ENCODE results near the gene CTAG1B.

Gene CTAG1B

DNA sequence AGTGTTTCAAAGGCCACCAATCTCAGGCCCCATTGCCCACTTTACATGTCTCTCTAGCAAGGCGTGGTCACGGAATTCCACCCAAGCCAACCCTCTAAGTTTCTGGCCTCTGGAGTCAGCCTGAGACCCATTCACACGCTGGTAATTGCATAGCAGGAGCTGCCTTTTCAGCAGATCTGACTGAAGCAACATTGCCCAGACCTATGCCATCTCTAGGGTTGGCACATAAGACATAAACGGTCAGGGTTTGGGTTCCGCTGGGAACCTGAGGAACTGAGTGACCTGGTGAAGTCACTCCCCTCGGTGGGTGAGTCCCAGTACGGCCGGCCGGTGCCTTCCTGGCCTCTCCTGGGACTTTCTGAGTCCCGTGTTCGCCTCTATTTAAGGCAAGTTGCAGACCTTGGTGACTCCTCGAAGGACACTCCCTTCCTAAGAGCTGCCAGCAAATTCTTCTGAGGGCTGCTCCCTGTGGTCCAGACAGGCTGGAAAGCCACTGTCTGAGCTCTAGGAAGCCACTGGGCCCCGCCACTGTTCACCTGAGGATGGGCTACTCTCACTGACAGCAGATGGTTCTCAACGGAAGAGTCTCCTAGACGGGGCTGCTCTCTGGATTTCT lies 18.2 kb downstream of the CTAG1B start:
- Histone ChIP-seq H3K4me3 (ENCODE audit: low read depth, low read length, poor library complexity, severe bottlenecking) (no peak overlapping the region), H3K27ac (ENCODE audit: low read depth, low read length, poor library complexity, severe bottlenecking) (no peak overlapping the region), H4K20me1 (ENCODE audit: insufficient read depth, low read length) (no peaks in the 10 kb centered on the region), H3K79me2 (ENCODE audit: insufficient read depth, low read length) (no peaks in the 10 kb centered on the region), H3K9me2 (ENCODE audit: low read depth, low read length) (no peaks in the 10 kb centered on the region), H3K4me2 (ENCODE audit: low read length) (no peak overlapping the region), H3K9me3 (ENCODE audit: low read length) (no peaks in the 10 kb centered on the region), H3K4me1 (ENCODE audit: insufficient read depth, low read length, severe bottlenecking) (no peaks in the 10 kb centered on the region), H3K9ac (ENCODE audit: low read length) (no peak overlapping the region), H3K27me3 (ENCODE audit: insufficient read depth, low read length) (no peaks in the 10 kb centered on the region), H3K36me3 (ENCODE audit: insufficient read depth, low read length) (no peaks in the 10 kb centered on the region), H3F3A (ENCODE audit: insufficient read depth, low read length) (no peaks in the 10 kb centered on the region), H2AFZ (ENCODE audit: low read length) (no peak overlapping the region)
- no peak for TF ChIP-seq EZH2 (IDR thresholded peaks at IDR 0.05; ENCODE audit: borderline replicate concordance, low read length)
- TF ChIP-seq, protein P1, sequence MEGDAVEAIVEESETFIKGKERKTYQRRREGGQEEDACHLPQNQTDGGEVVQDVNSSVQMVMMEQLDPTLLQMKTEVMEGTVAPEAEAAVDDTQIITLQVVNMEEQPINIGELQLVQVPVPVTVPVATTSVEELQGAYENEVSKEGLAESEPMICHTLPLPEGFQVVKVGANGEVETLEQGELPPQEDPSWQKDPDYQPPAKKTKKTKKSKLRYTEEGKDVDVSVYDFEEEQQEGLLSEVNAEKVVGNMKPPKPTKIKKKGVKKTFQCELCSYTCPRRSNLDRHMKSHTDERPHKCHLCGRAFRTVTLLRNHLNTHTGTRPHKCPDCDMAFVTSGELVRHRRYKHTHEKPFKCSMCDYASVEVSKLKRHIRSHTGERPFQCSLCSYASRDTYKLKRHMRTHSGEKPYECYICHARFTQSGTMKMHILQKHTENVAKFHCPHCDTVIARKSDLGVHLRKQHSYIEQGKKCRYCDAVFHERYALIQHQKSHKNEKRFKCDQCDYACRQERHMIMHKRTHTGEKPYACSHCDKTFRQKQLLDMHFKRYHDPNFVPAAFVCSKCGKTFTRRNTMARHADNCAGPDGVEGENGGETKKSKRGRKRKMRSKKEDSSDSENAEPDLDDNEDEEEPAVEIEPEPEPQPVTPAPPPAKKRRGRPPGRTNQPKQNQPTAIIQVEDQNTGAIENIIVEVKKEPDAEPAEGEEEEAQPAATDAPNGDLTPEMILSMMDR (IDR thresholded peaks at IDR 0.05; ENCODE audit: low read length), result no peak

DNA sequence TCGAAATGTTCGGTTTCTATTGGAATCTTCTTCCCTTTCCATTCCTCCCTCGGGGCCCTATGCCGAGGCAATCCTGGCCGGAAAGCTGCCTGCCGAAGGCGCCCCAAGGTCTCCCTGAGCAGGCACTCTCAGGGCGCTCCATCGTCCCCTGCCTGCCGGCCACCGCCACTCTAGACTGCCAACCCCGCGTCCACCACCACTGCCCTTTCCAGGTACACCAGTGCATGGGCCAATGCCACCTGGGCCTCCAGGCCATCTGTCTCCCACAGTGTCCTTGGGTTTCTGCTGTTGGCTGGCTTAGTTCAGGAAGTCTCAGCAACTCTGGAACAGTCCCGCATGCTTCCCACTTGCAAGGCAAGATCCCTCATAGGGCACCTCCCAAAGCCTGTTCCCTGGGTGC lies 19.6 kb downstream of the CTAG1B start:
- no peaks in the 10 kb centered on the region for H3F3A ChIP-seq (ENCODE audit: insufficient read depth, low read length)

DNA sequence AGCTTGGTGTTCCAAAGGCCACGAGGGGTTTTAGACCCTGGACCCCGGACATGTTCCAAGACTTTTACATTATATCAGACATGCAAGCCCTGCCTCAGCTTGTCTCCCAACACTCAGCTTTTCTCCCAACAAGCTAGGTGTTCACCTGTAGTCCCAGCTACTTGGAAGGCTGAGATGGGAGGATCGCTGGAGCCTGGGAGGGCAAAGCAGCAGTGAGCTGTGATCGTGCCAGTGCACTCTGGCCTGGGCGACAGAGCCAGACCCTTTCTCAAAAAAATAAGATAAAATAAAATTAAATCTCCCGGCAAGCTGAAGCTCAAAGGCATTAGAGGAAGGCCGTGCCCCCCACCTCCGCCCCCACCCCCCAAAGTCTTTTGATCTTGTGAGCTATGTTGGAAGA lies 20.4 kb downstream of the CTAG1B start:
- no peaks in the 10 kb centered on the region for H3K9me2 ChIP-seq (ENCODE audit: low read depth, low read length)
- H3K79me2 ChIP-seq (ENCODE audit: insufficient read depth, low read length), result no peaks in the 10 kb centered on the region
- H3K27ac ChIP-seq (ENCODE audit: low read depth, low read length, poor library complexity, severe bottlenecking), result no peak overlapping the region
- no peaks in the 10 kb centered on the region for H3F3A ChIP-seq (ENCODE audit: insufficient read depth, low read length)
- no peak overlapping the region for H3K4me2 ChIP-seq (ENCODE audit: low read length)
- TF ChIP-seq, protein P1 (IDR thresholded peaks at IDR 0.05; ENCODE audit: low read length), result no peak
- TF ChIP-seq EZH2 (IDR thresholded peaks at IDR 0.05; ENCODE audit: borderline replicate concordance, low read length), result no peak
- no peaks in the 10 kb centered on the region for H4K20me1 ChIP-seq (ENCODE audit: insufficient read depth, low read length)
- no peaks in the 10 kb centered on the region for H3K4me1 ChIP-seq (ENCODE audit: insufficient read depth, low read length, severe bottlenecking)
- no peak overlapping the region for H2AFZ ChIP-seq (ENCODE audit: low read length)
- no peak overlapping the region for H3K9ac ChIP-seq (ENCODE audit: low read length)
- H3K36me3 ChIP-seq (ENCODE audit: insufficient read depth, low read length), result no peaks in the 10 kb centered on the region
- H3K9me3 ChIP-seq (ENCODE audit: low read length), result no peaks in the 10 kb centered on the region
- H3K27me3 ChIP-seq (ENCODE audit: insufficient read depth, low read length), result no peaks in the 10 kb centered on the region
- no peak overlapping the region for H3K4me3 ChIP-seq (ENCODE audit: low read depth, low read length, poor library complexity, severe bottlenecking)

More for the DNA sequence above, 19.6 kb downstream of the CTAG1B start:
- TF ChIP-seq EZH2 (IDR thresholded peaks at IDR 0.05; ENCODE audit: borderline replicate concordance, low read length), result no peak
- TF ChIP-seq, protein P1 (IDR thresholded peaks at IDR 0.05; ENCODE audit: low read length), result no peak
- H3K9ac ChIP-seq (ENCODE audit: low read length), result no peak overlapping the region
- no peaks in the 10 kb centered on the region for H3K9me2 ChIP-seq (ENCODE audit: low read depth, low read length)
- H3K27me3 ChIP-seq (ENCODE audit: insufficient read depth, low read length), result no peaks in the 10 kb centered on the region
- H2AFZ ChIP-seq (ENCODE audit: low read length), result no peak overlapping the region
- no peaks in the 10 kb centered on the region for H3K4me1 ChIP-seq (ENCODE audit: insufficient read depth, low read length, severe bottlenecking)
- no peak overlapping the region for H3K4me3 ChIP-seq (ENCODE audit: low read depth, low read length, poor library complexity, severe bottlenecking)
- no peaks in the 10 kb centered on the region for H3K9me3 ChIP-seq (ENCODE audit: low read length)
- no peak overlapping the region for H3K4me2 ChIP-seq (ENCODE audit: low read length)
- H4K20me1 ChIP-seq (ENCODE audit: insufficient read depth, low read length), result no peaks in the 10 kb centered on the region
- H3K79me2 ChIP-seq (ENCODE audit: insufficient read depth, low read length), result no peaks in the 10 kb centered on the region
- H3K36me3 ChIP-seq (ENCODE audit: insufficient read depth, low read length), result no peaks in the 10 kb centered on the region
- H3K27ac ChIP-seq (ENCODE audit: low read depth, low read length, poor library complexity, severe bottlenecking), result no peak overlapping the region

Data from OCI-LY1 (cell line).